K562 (cell line): Measurements from ENCODE around the gene IL2. TPM values are rescaled to one million over a fixed set of nuclear protein-coding genes. Genes with fewer than 3 reads are reported as not detected.
A peak's percentile ranks its signal among the peaks of the same experiment; 100 is the strongest.

Source experiments
- CBFB ChIP-seq: sonication (generic); formaldehyde crosslinking; IDR thresholded peaks from 2 replicates; pipeline ENCODE4 v1.4.0; 2020; ENCODE audit warnings: mild to moderate bottlenecking, missing genetic modification reagents
- CEBPZ ChIP-seq: fragments of 150-350 bp; IDR thresholded peaks from 2 replicates; pipeline ENCODE4 v1.6.1; 2014; ENCODE audit warnings: low read depth, mild to moderate bottlenecking, low read length, borderline replicate concordance
- CREB3 ChIP-seq: fragments of 450-650 bp; conservative IDR thresholded peaks from 2 replicates; pipeline ENCODE4 v1.6.1; 2016; ENCODE audit warnings: missing genetic modification characterization, low read depth, mild to moderate bottlenecking, missing compliant biosample characterization, moderate library complexity
- CTCF ChIP-seq, 3 experiments: IDR thresholded peaks in 2 of 3; conservative IDR thresholded peaks in 1 of 3; 2 replicates each; pipeline ENCODE4 v1.5.1; 2011 to 2012; ENCODE audit warnings: low read length in 3 of 3, mild to moderate bottlenecking in 3 of 3, control low read depth in 2 of 3, improper control_type of control experiment in 1 of 3, inconsistent platforms in 1 of 3, low read depth in 1 of 3, mixed read lengths in 1 of 3, moderate library complexity in 1 of 3; ENCODE audit not compliant: insufficient read depth in 2 of 3
- DMBX1 ChIP-seq: fragments of 250-450 bp; sonication (Bioruptor Pico); IDR thresholded peaks from 2 replicates; pipeline ENCODE4 v1.8.0; 2022; ENCODE audit warnings: inconsistent platforms, mild to moderate bottlenecking, moderate library complexity, borderline replicate concordance
- ERF ChIP-seq: fragments of 450-650 bp; formaldehyde crosslinking; IDR thresholded peaks from 2 replicates; pipeline ENCODE4 v1.4.0; 2020; ENCODE audit warnings: mild to moderate bottlenecking, mixed read lengths
- IRF1 ChIP-seq: sonication (generic); formaldehyde crosslinking; IDR thresholded peaks from 2 replicates; pipeline ENCODE4 v1.8.0; 2022; ENCODE audit warnings: missing genetic modification reagents, mild to moderate bottlenecking, borderline replicate concordance
- KLF10 ChIP-seq: fragments of 250-450 bp; sonication (Bioruptor Pico); IDR thresholded peaks from 2 replicates; pipeline ENCODE4 v1.6.1; 2021; ENCODE audit warnings: matching md5 sums
- NR0B1 ChIP-seq: fragments of 450-650 bp; IDR thresholded peaks from one replicate; pipeline ENCODE4 v1.6.1; 2018; ENCODE audit warnings: mild to moderate bottlenecking, moderate library complexity; ENCODE audit not compliant: partially characterized antibody
- NR2C1 ChIP-seq, 2 experiments: fragments of 450-650 bp; IDR thresholded peaks; 2 replicates each; pipeline ENCODE4 v1.6.1; 2017; ENCODE audit warnings: mild to moderate bottlenecking in 2 of 2, antibody characterized with exemption in 1 of 2, inconsistent platforms in 1 of 2, missing compliant biosample characterization in 1 of 2, missing genetic modification characterization in 1 of 2
- RBM14 ChIP-seq: fragments of 200-400 bp; formaldehyde crosslinking; IDR thresholded peaks from 2 replicates; pipeline ENCODE4 v1.6.1; 2018; ENCODE audit warnings: low read depth, mild to moderate bottlenecking, low read length, moderate library complexity, borderline replicate concordance; ENCODE audit not compliant: insufficient read depth
- RBM17 ChIP-seq: fragments of 200-400 bp; formaldehyde crosslinking; IDR thresholded peaks from 2 replicates; pipeline ENCODE4 v1.6.1; 2017; ENCODE audit warnings: low read depth, mild to moderate bottlenecking, low read length, borderline replicate concordance
- SPI1 ChIP-seq: IDR thresholded peaks from 2 replicates; pipeline ENCODE4 v1.6.1; 2011; ENCODE audit warnings: low read depth, low read length, control low read depth, borderline replicate concordance
- TSC22D4 ChIP-seq: fragments of 450-650 bp; IDR thresholded peaks from 2 replicates; pipeline ENCODE4 v1.6.1; 2016; ENCODE audit warnings: missing genetic modification characterization, missing biosample characterization, control low read depth
- ZBTB5 ChIP-seq: fragments of 450-650 bp; IDR thresholded peaks from 2 replicates; pipeline ENCODE4 v1.6.1; 2017; ENCODE audit warnings: antibody characterized with exemption
- ZSCAN29 ChIP-seq: fragments of 450-650 bp; IDR thresholded peaks from 2 replicates; pipeline ENCODE4 v1.6.1; 2017
- polyA plus RNA-seq, 8 experiments: library from polyadenylated mRNA; depleted of rRNA in 4 of 8; stranded (reverse) in 5 of 8; unstranded in 3 of 8; fragments of >200 nt; fragmentation: Nextera tagmentation in 2 of 8; fragmentation: Illumina TruSeq in 1 of 8; extraction: Ambion mirVana in 2 of 8; extraction: Trizol in 1 of 8; gene quantifications; 2 replicates each; pipeline versions ENCODE4 v1.2.1 to v1.2.3, GENCODE V29; 2011 to 2014; ENCODE audit warnings: inconsistent platforms in 1 of 8, missing spikeins in 1 of 8
- total RNA-seq, 7 experiments: library from RNA; depleted of rRNA in 6 of 7; stranded (reverse); fragments of >200 nt in 6 of 7; fragmentation: Illumina TruSeq in 2 of 7; extraction: Trizol in 2 of 7; gene quantifications; 2 replicates each; pipeline versions ENCODE4 v1.2.1 to v1.2.3, GENCODE V29; 2011 to 2021; ENCODE audit warnings: low replicate concordance in 1 of 7

The IL2 gene
- total and polyA plus RNA-seq, 9 of the 15 experiments (the other 6 are each of a cell fraction or from before 2014, with no cell fraction given): 0.11 to 0.89 TPM; not detected in 7

GRCh38 chr4:122483481-122483880 lies 27.0 kb upstream of the IL2 start (continued):
- TF ChIP-seq NR2C1 (IDR thresholded peaks at IDR 0.05) (no peak), NR2C1 (tag; IDR thresholded peaks at IDR 0.05) (peak; percentile 80), CEBPZ (no peak), RBM17 (no peak), ERF (CRISPR knock-in tag) (no peak), CTCF (IDR thresholded peaks at IDR 0.05 in 2 of 3, conservative IDR thresholded peaks at IDR 0.05 in 1 of 3; ENCODE audit: insufficient read depth in 2 of 3, low read depth in 1 of 3, low read length in 3 of 3) (no peak), RBM14 (no peak), NR0B1 (no peak), CBFB (no peak), IRF1 (CRISPR knock-in tag) (no peak), DMBX1 (peak; percentile 72; the same call in 1 of the 2 replicates), TSC22D4 (tag) (no peak), ZBTB5 (no peak), KLF10 (CRISPR knock-in tag) (no peak), ZSCAN29 (no peak), CREB3 (tag) (no peak), SPI1 (no peak)
